Measurements from ENCODE around the gene RCN1.
A peak's percentile ranks its signal among the peaks of the same experiment; 100 is the strongest.

Gene RCN1

GRCh38 chr11:32113200-32113919 is 22.5 kb downstream of the RCN1 start:
- DNase-seq, result no peak

- no peak for DNase-seq
Measured at GRCh38 chr11:32113920-32114203, 23.0 kb downstream of the RCN1 start.

- DNase-seq, result no peak
Measured at GRCh38 chr11:32115446-32115845, 24.6 kb downstream of the RCN1 start.

GRCh38 chr11:32116668-32117067 is 25.8 kb downstream of the RCN1 start:
- no peak for DNase-seq

GRCh38 chr11:32118025-32118974 is 27.4 kb downstream of the RCN1 start:
- DNase-seq, result peak; percentile 78

- DNase-seq, result peak; percentile 18
Measured at GRCh38 chr11:32119139-32119538, 28.3 kb downstream of the RCN1 start.

- DNase-seq, result no peak
Measured at GRCh38 chr11:32121012-32121411, 30.1 kb downstream of the RCN1 start.

- DNase-seq, result no peak
Measured at GRCh38 chr11:32122200-32122599, 31.3 kb downstream of the RCN1 start.

- DNase-seq, result peak; percentile 41
Measured at GRCh38 chr11:32131321-32131720, 40.4 kb downstream of the RCN1 start.

GRCh38 chr11:32136657-32137056 is 45.8 kb downstream of the RCN1 start:
- DNase-seq, result no peak

GRCh38 chr11:32137263-32137662 is 46.4 kb downstream of the RCN1 start:
- peak; percentile 98 for DNase-seq

- no peak for DNase-seq
Measured at GRCh38 chr11:32137869-32138268, 47.0 kb downstream of the RCN1 start.

GRCh38 chr11:32138902-32139301 is 48.0 kb downstream of the RCN1 start:
- no peak for DNase-seq

GRCh38 chr11:32139896-32140520 is 49.1 kb downstream of the RCN1 start:
- DNase-seq, result no peak

GRCh38 chr11:32141745-32142546 is 51.1 kb downstream of the RCN1 start:
- no peak for DNase-seq

GRCh38 chr11:32143378-32143777 is 52.5 kb downstream of the RCN1 start:
- DNase-seq, result no peak

- DNase-seq, result no peak
Measured at GRCh38 chr11:32145282-32145681, 54.4 kb downstream of the RCN1 start.

- DNase-seq, result peak; percentile 37
Measured at GRCh38 chr11:32148895-32149294, 58.0 kb downstream of the RCN1 start.

GRCh38 chr11:32149748-32150147 is 58.9 kb downstream of the RCN1 start:
- no peak for DNase-seq

- no peak for DNase-seq
Measured at GRCh38 chr11:32151027-32151426, 60.2 kb downstream of the RCN1 start.

GRCh38 chr11:32152216-32152615 is 61.3 kb downstream of the RCN1 start:
- no peak for DNase-seq

GRCh38 chr11:32152821-32153220 is 61.9 kb downstream of the RCN1 start:
- DNase-seq, result no peak

GRCh38 chr11:32153747-32154146 is 62.9 kb downstream of the RCN1 start:
- DNase-seq, result no peak
